ENCODE data around the gene VWDE. TPM values are rescaled to one million over a fixed set of nuclear protein-coding genes. Genes with fewer than 3 reads are reported as not detected.

Gene VWDE
- total RNA-seq, 1 donor from 2014 or later, result 3.2 TPM

GRCh38 chr7:12297283-12298108, 106.2 kb downstream of the VWDE start:
- DNase-seq (ENCODE audit: low spot score), result no peak
- TF ChIP-seq, protein P1, sequence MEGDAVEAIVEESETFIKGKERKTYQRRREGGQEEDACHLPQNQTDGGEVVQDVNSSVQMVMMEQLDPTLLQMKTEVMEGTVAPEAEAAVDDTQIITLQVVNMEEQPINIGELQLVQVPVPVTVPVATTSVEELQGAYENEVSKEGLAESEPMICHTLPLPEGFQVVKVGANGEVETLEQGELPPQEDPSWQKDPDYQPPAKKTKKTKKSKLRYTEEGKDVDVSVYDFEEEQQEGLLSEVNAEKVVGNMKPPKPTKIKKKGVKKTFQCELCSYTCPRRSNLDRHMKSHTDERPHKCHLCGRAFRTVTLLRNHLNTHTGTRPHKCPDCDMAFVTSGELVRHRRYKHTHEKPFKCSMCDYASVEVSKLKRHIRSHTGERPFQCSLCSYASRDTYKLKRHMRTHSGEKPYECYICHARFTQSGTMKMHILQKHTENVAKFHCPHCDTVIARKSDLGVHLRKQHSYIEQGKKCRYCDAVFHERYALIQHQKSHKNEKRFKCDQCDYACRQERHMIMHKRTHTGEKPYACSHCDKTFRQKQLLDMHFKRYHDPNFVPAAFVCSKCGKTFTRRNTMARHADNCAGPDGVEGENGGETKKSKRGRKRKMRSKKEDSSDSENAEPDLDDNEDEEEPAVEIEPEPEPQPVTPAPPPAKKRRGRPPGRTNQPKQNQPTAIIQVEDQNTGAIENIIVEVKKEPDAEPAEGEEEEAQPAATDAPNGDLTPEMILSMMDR (IDR thresholded peaks at IDR 0.05; ENCODE audit: unreplicated experiment), result no peak

GRCh38 chr7:12296051-12296570, 107.6 kb downstream of the VWDE start:
- H3K9me3 Mint-ChIP-seq (ENCODE audit: unreplicated experiment), result no peaks in the 10 kb centered on the region
- TF ChIP-seq, protein P1 (IDR thresholded peaks at IDR 0.05; ENCODE audit: unreplicated experiment), result no peak
- H3K27me3 Mint-ChIP-seq (ENCODE audit: unreplicated experiment), result peaks cover 3% of the 10 kb centered on the region
- H3K36me3 Mint-ChIP-seq (ENCODE audit: low read depth, unreplicated experiment), result no peaks in the 10 kb centered on the region
- H3K4me1 Mint-ChIP-seq (ENCODE audit: unreplicated experiment), result no peaks in the 10 kb centered on the region
- no peak overlapping the region for H3K27ac Mint-ChIP-seq (ENCODE audit: unreplicated experiment)
- no peak overlapping the region for H3K4me3 Mint-ChIP-seq (ENCODE audit: unreplicated experiment)
- DNase-seq (ENCODE audit: low spot score), result no peak

More at GRCh38 chr7:12297283-12298108, 106.2 kb downstream of the VWDE start:
- Mint-ChIP-seq H3K4me3 (ENCODE audit: unreplicated experiment) (no peak overlapping the region), H3K27ac (ENCODE audit: unreplicated experiment) (peak overlapping the region; percentile 38), H3K4me1 (ENCODE audit: unreplicated experiment) (no peaks in the 10 kb centered on the region), H3K9me3 (ENCODE audit: unreplicated experiment) (no peaks in the 10 kb centered on the region), H3K27me3 (ENCODE audit: unreplicated experiment) (peaks cover 3% of the 10 kb centered on the region), H3K36me3 (ENCODE audit: low read depth, unreplicated experiment) (no peaks in the 10 kb centered on the region)

DNA sequence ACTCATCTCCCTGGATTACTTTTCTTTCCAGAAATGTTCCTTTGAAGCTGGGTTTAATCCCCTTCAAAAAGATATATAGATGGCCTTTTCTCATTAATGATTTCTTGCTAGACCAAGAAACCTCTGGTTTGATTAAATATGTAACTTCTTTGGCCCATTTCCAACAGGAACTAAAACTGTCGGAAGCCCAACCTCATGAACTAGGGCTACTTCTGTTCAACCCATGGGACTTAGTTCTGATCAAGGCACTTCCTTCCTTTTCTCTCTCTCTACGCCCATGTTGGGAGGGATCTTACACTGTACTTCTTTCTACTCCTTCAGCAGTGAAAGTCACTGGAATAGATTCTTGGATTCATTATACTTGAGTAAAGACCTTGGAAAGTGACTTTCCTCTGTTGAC, 109.0 kb downstream of the VWDE start:
- TF ChIP-seq, protein P1 (IDR thresholded peaks at IDR 0.05; ENCODE audit: unreplicated experiment), result no peak
- no peak for DNase-seq (ENCODE audit: low spot score)
- Mint-ChIP-seq H3K4me3 (ENCODE audit: unreplicated experiment) (no peak overlapping the region), H3K4me1 (ENCODE audit: unreplicated experiment) (no peaks in the 10 kb centered on the region), H3K36me3 (ENCODE audit: low read depth, unreplicated experiment) (no peaks in the 10 kb centered on the region), H3K27ac (ENCODE audit: unreplicated experiment) (no peak overlapping the region), H3K27me3 (ENCODE audit: unreplicated experiment) (peaks cover 3% of the 10 kb centered on the region), H3K9me3 (ENCODE audit: unreplicated experiment) (no peaks in the 10 kb centered on the region)

DNA sequence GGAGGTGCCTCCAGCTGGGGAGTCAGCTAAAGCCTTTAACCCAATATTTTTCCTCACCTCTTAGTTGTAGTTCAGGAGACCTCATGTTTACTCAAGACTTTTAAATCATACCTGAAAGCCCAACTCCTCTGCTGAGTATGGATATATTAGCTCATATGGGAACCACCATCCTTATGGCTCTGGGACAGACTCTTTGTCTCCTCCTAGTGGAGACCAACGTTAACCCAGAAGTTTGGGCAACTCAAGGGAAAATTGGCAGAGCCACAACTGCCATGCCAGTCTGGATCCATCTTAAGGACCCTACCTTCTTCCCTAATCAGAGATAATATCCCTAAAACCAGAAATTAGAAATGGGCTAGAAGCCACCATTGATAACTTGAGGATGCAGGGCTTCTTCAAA, 111.8 kb downstream of the VWDE start:
- H3K36me3 Mint-ChIP-seq (ENCODE audit: low read depth, unreplicated experiment), result peaks cover 4% of the 10 kb centered on the region
- no peaks in the 10 kb centered on the region for H3K4me1 Mint-ChIP-seq (ENCODE audit: unreplicated experiment)
- no peak for DNase-seq (ENCODE audit: low spot score)
- H3K27ac Mint-ChIP-seq (ENCODE audit: unreplicated experiment), result no peak overlapping the region
- TF ChIP-seq, protein P1 (IDR thresholded peaks at IDR 0.05; ENCODE audit: unreplicated experiment), result no peak
- H3K9me3 Mint-ChIP-seq (ENCODE audit: unreplicated experiment), result no peaks in the 10 kb centered on the region
- no peak overlapping the region for H3K4me3 Mint-ChIP-seq (ENCODE audit: unreplicated experiment)
- peaks cover 3% of the 10 kb centered on the region for H3K27me3 Mint-ChIP-seq (ENCODE audit: unreplicated experiment)

- Mint-ChIP-seq H3K36me3 (ENCODE audit: low read depth, unreplicated experiment) (peaks cover 4% of the 10 kb centered on the region), H3K4me3 (ENCODE audit: unreplicated experiment) (no peak overlapping the region), H3K4me1 (ENCODE audit: unreplicated experiment) (no peaks in the 10 kb centered on the region), H3K9me3 (ENCODE audit: unreplicated experiment) (no peaks in the 10 kb centered on the region), H3K27ac (ENCODE audit: unreplicated experiment) (no peak overlapping the region), H3K27me3 (ENCODE audit: unreplicated experiment) (peaks cover 3% of the 10 kb centered on the region)
- TF ChIP-seq, protein P1 (IDR thresholded peaks at IDR 0.05; ENCODE audit: unreplicated experiment), result no peak
- DNase-seq (ENCODE audit: low spot score), result no peak
These were observed 112.9 kb downstream of the VWDE start for GRCh38 chr7:12290761-12291160.
